MM.1S (cell line): ENCODE measurements around the gene ECSIT.

Source experiments
- DNase-seq: peaks from one replicate; pipeline ENCODE4 v3.0.0-alpha.2; 2015
- H2AFZ ChIP-seq: fragments of 300-600 bp; sonication (generic); 2 replicates; pipeline ENCODE4 v1.6.0; 2016; ENCODE audit warnings: antibody characterized with exemption, low read length
- H3F3A ChIP-seq: fragments of 300-600 bp; sonication (generic); 2 replicates; pipeline ENCODE4 v1.6.1; 2016; ENCODE audit warnings: mild to moderate bottlenecking, antibody characterized with exemption, low read length, moderate library complexity, mixed read lengths; ENCODE audit not compliant: insufficient read depth
- H3K27ac ChIP-seq: fragments of 300-600 bp; sonication (generic); 2 replicates; pipeline ENCODE4 v1.5.1; 2016; ENCODE audit warnings: mild to moderate bottlenecking, low read length
- H3K27me3 ChIP-seq: fragments of 300-600 bp; sonication (generic); replicated peaks from 2 replicates; pipeline ENCODE4 v1.6.0; 2016; ENCODE audit warnings: low read length; ENCODE audit not compliant: insufficient read depth
- H3K36me3 ChIP-seq: fragments of 300-600 bp; sonication (generic); replicated peaks from 2 replicates; pipeline ENCODE4 v1.6.1; 2016; ENCODE audit warnings: mild to moderate bottlenecking, low read length, mixed read lengths; ENCODE audit not compliant: insufficient read depth
- H3K4me1 ChIP-seq: fragments of 300-600 bp; sonication (generic); 2 replicates; pipeline ENCODE4 v1.6.1; 2016; ENCODE audit warnings: low read length, mixed read lengths
- H3K4me2 ChIP-seq: fragments of 300-600 bp; sonication (generic); 2 replicates; pipeline ENCODE4 v1.6.0; 2016; ENCODE audit warnings: low read depth, low read length
- H3K4me3 ChIP-seq: fragments of 300-600 bp; sonication (generic); 2 replicates; pipeline ENCODE4 v1.5.1; 2016; ENCODE audit warnings: low read length, mixed read lengths
- H3K79me2 ChIP-seq: fragments of 300-600 bp; sonication (generic); 2 replicates; pipeline ENCODE4 v1.6.1; 2016; ENCODE audit warnings: mixed run types, low read length, mixed read lengths
- H3K9ac ChIP-seq: fragments of 300-600 bp; sonication (generic); 2 replicates; pipeline ENCODE4 v1.6.1; 2016; ENCODE audit warnings: low read length, mixed read lengths
- H3K9me2 ChIP-seq: fragments of 300-600 bp; sonication (generic); replicated peaks from 2 replicates; pipeline ENCODE4 v1.6.1; 2016; ENCODE audit warnings: mild to moderate bottlenecking, low read length, mixed read lengths; ENCODE audit not compliant: insufficient read depth
- H3K9me3 ChIP-seq: fragments of 300-600 bp; sonication (generic); replicated peaks from 2 replicates; pipeline ENCODE4 v1.6.1; 2016; ENCODE audit warnings: mild to moderate bottlenecking, low read length, mixed read lengths; ENCODE audit not compliant: insufficient read depth
- H4K20me1 ChIP-seq: fragments of 300-600 bp; sonication (generic); 2 replicates; pipeline ENCODE4 v1.6.1; 2016; ENCODE audit warnings: mild to moderate bottlenecking, low read length, moderate library complexity, mixed read lengths; ENCODE audit not compliant: insufficient read depth
- CTCF ChIP-seq: fragments of 300-600 bp; sonication (generic); IDR thresholded peaks from 2 replicates; pipeline ENCODE4 v1.5.1; 2016; ENCODE audit warnings: antibody characterized with exemption, low read length, mixed read lengths
- EZH2 ChIP-seq: fragments of 300-600 bp; sonication (generic); optimal IDR thresholded peaks from 2 replicates; pipeline ENCODE3; 2017; ENCODE audit warnings: low read depth, mild to moderate bottlenecking, antibody characterized with exemption, low read length, mixed read lengths
- EZH2phosphoT487 ChIP-seq: fragments of 300-600 bp; sonication (generic); IDR thresholded peaks from 2 replicates; pipeline ENCODE4 v1.6.1; 2018; ENCODE audit warnings: antibody characterized with exemption, low read length

Gene ECSIT

GRCh38 chr19:11534948-11535347, 6.0 kb upstream of the ECSIT start:
- Histone ChIP-seq H3K27ac (no peak overlapping the region), H3K4me1 (peaks cover 3% of the 10 kb centered on the region; the same call in 1 of the 2 replicates), H3K9ac (no peak overlapping the region), H3K79me2 (no peaks in the 10 kb centered on the region), H3K9me3 (no peaks in the 10 kb centered on the region), H3K4me3 (no peak overlapping the region), H3K9me2 (no peaks in the 10 kb centered on the region), H3K4me2 (no peak overlapping the region), H2AFZ (no peak overlapping the region), H3F3A (peaks cover 8% of the 10 kb centered on the region; the same call in 1 of the 2 replicates), H3K36me3 (no peaks in the 10 kb centered on the region), H4K20me1 (no peaks in the 10 kb centered on the region), H3K27me3 (peaks cover 24% of the 10 kb centered on the region)
- DNase-seq, result no peak
- TF ChIP-seq EZH2, result no peak
- TF ChIP-seq CTCF, result no peak
- no peak for TF ChIP-seq EZH2phosphoT487

- no peaks in the 10 kb centered on the region for H3K36me3 ChIP-seq
- no peak overlapping the region for H2AFZ ChIP-seq
- peaks cover 8% of the 10 kb centered on the region; the same call in 1 of the 2 replicates for H3F3A ChIP-seq
- no peaks in the 10 kb centered on the region for H4K20me1 ChIP-seq
- no peak overlapping the region for H3K27ac ChIP-seq
- H3K4me1 ChIP-seq, result peaks cover 3% of the 10 kb centered on the region; the same call in 1 of the 2 replicates
- TF ChIP-seq CTCF, result no peak
- TF ChIP-seq EZH2phosphoT487, result no peak
- TF ChIP-seq EZH2, result no peak
- no peak overlapping the region for H3K9ac ChIP-seq
- no peaks in the 10 kb centered on the region for H3K9me2 ChIP-seq
- DNase-seq, result no peak
- H3K4me3 ChIP-seq, result no peak overlapping the region
- H3K4me2 ChIP-seq, result no peak overlapping the region
- H3K27me3 ChIP-seq, result peaks cover 22% of the 10 kb centered on the region
- H3K9me3 ChIP-seq, result no peaks in the 10 kb centered on the region
- H3K79me2 ChIP-seq, result no peaks in the 10 kb centered on the region
Measured at GRCh38 chr19:11534538-11534937, 5.6 kb upstream of the ECSIT start.

GRCh38 chr19:11530432-11530831, 1.5 kb upstream of the ECSIT start:
- Histone ChIP-seq H3K9me2 (no peaks in the 10 kb centered on the region), H3K27me3 (peaks cover 15% of the 10 kb centered on the region), H3K27ac (no peak overlapping the region), H2AFZ (no peak overlapping the region), H3K79me2 (peaks cover 16% of the 10 kb centered on the region), H3K9ac (no peak overlapping the region), H3K36me3 (no peaks in the 10 kb centered on the region), H3K9me3 (no peaks in the 10 kb centered on the region), H3K4me1 (peaks cover under 1% of the 10 kb centered on the region; the same call in 1 of the 2 replicates), H4K20me1 (no peaks in the 10 kb centered on the region), H3F3A (peaks cover 4% of the 10 kb centered on the region; the same call in 1 of the 2 replicates), H3K4me3 (no peak overlapping the region), H3K4me2 (no peak overlapping the region)
- DNase-seq, result peak; percentile 68
- TF ChIP-seq EZH2 (no peak), CTCF (peak; percentile 31)
